Hepatocyte (in vitro differentiated cells): ENCODE results near the gene CTNND2.

Experiments
- CTCF ChIP-seq: fragments of 200-600 bp; sonication (generic); IDR thresholded peaks from 2 replicates; pipeline ENCODE4 v1.5.1; 2016; ENCODE audit warnings: antibody characterized with exemption, mild to moderate bottlenecking; ENCODE audit not compliant: poor library complexity
- EZH2phosphoT487 ChIP-seq: fragments of 200-600 bp; sonication (generic); IDR thresholded peaks from one replicate; pipeline ENCODE4 v1.6.1; 2018; ENCODE audit warnings: antibody characterized with exemption, mild to moderate bottlenecking, low read depth, moderate library complexity; ENCODE audit not compliant: unreplicated experiment, severe bottlenecking

- TF ChIP-seq CTCF (no peak), EZH2phosphoT487 (no peak)
Measured at GRCh38 chr5:11289208-11289607, 615.0 kb downstream of the CTNND2 start.
